Skeletal muscle cell (primary cell): Measurements from ENCODE around the gene LMOD1.
"Not testable (repeated sequence)": the region's sequence is repeated elsewhere in the genome, so short reads cannot be mapped to it uniquely, and the experiment has no call there.

Source experiments
- DNase-seq: peaks from one replicate; pipeline ENCODE4 v3.0.0-alpha.2; 2010; ENCODE audit warnings: low read depth
- H3K4me3 ChIP-seq: 2 replicates; pipeline ENCODE4 v1.5.1; 2011; ENCODE audit warnings: low read depth, mild to moderate bottlenecking, control low read depth, low read length, moderate library complexity

Gene LMOD1

GRCh38 chr1:201921952-201922558, 24.3 kb downstream of the LMOD1 start:
- H3K4me3 ChIP-seq: no peak overlapping the region
- no peak for DNase-seq

- no peak overlapping the region for H3K4me3 ChIP-seq
- DNase-seq: no peak
These were observed 28.0 kb downstream of the LMOD1 start for GRCh38 chr1:201918343-201918742.

- DNase-seq: peak; percentile 74
- H3K4me3 ChIP-seq: no peak overlapping the region
These were observed 28.9 kb downstream of the LMOD1 start for GRCh38 chr1:201917362-201918033.

- H3K4me3 ChIP-seq: no peak overlapping the region
- DNase-seq: peak; percentile 92
These were observed 29.6 kb downstream of the LMOD1 start for GRCh38 chr1:201916649-201917249.

GRCh38 chr1:201914456-201915235, 31.7 kb downstream of the LMOD1 start:
- no peak for DNase-seq
- H3K4me3 ChIP-seq: no peak overlapping the region

- no peak for DNase-seq
- no peak overlapping the region for H3K4me3 ChIP-seq
These were observed 33.5 kb downstream of the LMOD1 start for GRCh38 chr1:201912832-201913231.

- DNase-seq: no peak
These were observed 34.3 kb downstream of the LMOD1 start for GRCh38 chr1:201911826-201912571.

GRCh38 chr1:201907621-201908020, 38.7 kb downstream of the LMOD1 start:
- DNase-seq: no peak
- no peak overlapping the region for H3K4me3 ChIP-seq

More at GRCh38 chr1:201911826-201912571, 34.3 kb downstream of the LMOD1 start:
- H3K4me3 ChIP-seq: no peak overlapping the region

- DNase-seq: no peak
- H3K4me3 ChIP-seq: no peak overlapping the region
These were observed 40.0 kb downstream of the LMOD1 start for GRCh38 chr1:201906336-201906735.

- no peak overlapping the region for H3K4me3 ChIP-seq
- no peak for DNase-seq
These were observed 41.0 kb downstream of the LMOD1 start for GRCh38 chr1:201905234-201905890.

- peak; percentile 84 for DNase-seq
These were observed 41.8 kb downstream of the LMOD1 start for GRCh38 chr1:201904579-201904978.

GRCh38 chr1:201903135-201903534, 43.2 kb downstream of the LMOD1 start:
- no peak for DNase-seq
- no peak overlapping the region for H3K4me3 ChIP-seq

More at GRCh38 chr1:201904579-201904978, 41.8 kb downstream of the LMOD1 start:
- H3K4me3 ChIP-seq: no peak overlapping the region

- H3K4me3 ChIP-seq: no peak overlapping the region
- no peak for DNase-seq
These were observed 44.1 kb downstream of the LMOD1 start for GRCh38 chr1:201902198-201902597.

- H3K4me3 ChIP-seq, DNase-seq: not testable (repeated sequence)
These were observed 45.3 kb downstream of the LMOD1 start for GRCh38 chr1:201901036-201901435.

- H3K4me3 ChIP-seq: no peak overlapping the region
- no peak for DNase-seq
These were observed 45.9 kb downstream of the LMOD1 start for GRCh38 chr1:201900476-201900875.

- H3K4me3 ChIP-seq: no peak overlapping the region
- no peak for DNase-seq
These were observed 46.5 kb downstream of the LMOD1 start for GRCh38 chr1:201899683-201900429.

GRCh38 chr1:201898992-201899391, 47.4 kb downstream of the LMOD1 start:
- H3K4me3 ChIP-seq: no peak overlapping the region
- no peak for DNase-seq

- H3K4me3 ChIP-seq: no peak overlapping the region
- no peak for DNase-seq
These were observed 48.0 kb downstream of the LMOD1 start for GRCh38 chr1:201898240-201898894.
